Astrocyte of the cerebellum (primary cell): ENCODE data around the gene THRB.

Experiments used
- DNase-seq: peaks from one replicate; pipeline ENCODE4 v3.0.0-alpha.2; 2011; ENCODE audit warnings: low read depth
- H3K4me3 ChIP-seq: 2 replicates; pipeline ENCODE4 v1.5.1; 2011; ENCODE audit warnings: mild to moderate bottlenecking, low read depth, low read length, moderate library complexity
- CTCF ChIP-seq: IDR thresholded peaks from 2 replicates; pipeline ENCODE4 v1.5.1; 2012; ENCODE audit warnings: low read length, low read depth, moderate library complexity, mild to moderate bottlenecking; ENCODE audit errors: missing control alignments
- in situ Hi-C: cut with HindIII; loops from 2 replicates; pipeline ENCODE4 v1.10.0; 2017; ENCODE audit warnings: low sequenced_read_pairs

The THRB gene

GRCh38 chr3:24518990-24519367 lies 24.3 kb upstream of the THRB start:
- DNase-seq, result no peak
- TF ChIP-seq CTCF, result no peak
- no peak overlapping the region for H3K4me3 ChIP-seq
- in situ Hi-C loops, result no loop called here

- in situ Hi-C loops, result no loop called here
- no peak overlapping the region for H3K4me3 ChIP-seq
- DNase-seq, result no peak
- TF ChIP-seq CTCF, result no peak
Measured at GRCh38 chr3:24514119-24514518, 19.5 kb upstream of the THRB start.

GRCh38 chr3:24513463-24513862 lies 18.8 kb upstream of the THRB start:
- no peak overlapping the region for H3K4me3 ChIP-seq
- in situ Hi-C loops, result no loop called here
- no peak for TF ChIP-seq CTCF
- no peak for DNase-seq

GRCh38 chr3:24512564-24513197 lies 18.0 kb upstream of the THRB start:
- no peak overlapping the region for H3K4me3 ChIP-seq
- no peak for DNase-seq
- in situ Hi-C loops, result no loop called here
- TF ChIP-seq CTCF, result no peak

- in situ Hi-C loops, result no loop called here
Measured at GRCh38 chr3:24510030-24510648, 15.5 kb upstream of the THRB start.

GRCh38 chr3:24508423-24508839 lies 13.8 kb upstream of the THRB start:
- no peak for DNase-seq
- in situ Hi-C loops, result no loop called here

More at GRCh38 chr3:24510030-24510648, 15.5 kb upstream of the THRB start:
- no peak for DNase-seq
- no peak for TF ChIP-seq CTCF
- H3K4me3 ChIP-seq, result no peak overlapping the region

More at GRCh38 chr3:24508423-24508839, 13.8 kb upstream of the THRB start:
- no peak overlapping the region for H3K4me3 ChIP-seq
- no peak for TF ChIP-seq CTCF
